Endothelial cell of umbilical vein (primary cell): ENCODE data around the gene CERS6. TPM values are rescaled to one million over a fixed set of nuclear protein-coding genes. Genes with fewer than 3 reads are reported as not detected.

Experiments
- BruUV-seq: library from RNA; stranded (reverse); fragments of 400-500 nt; replicated peaks from 2 replicates; lab custom pipeline; 2021; lab: Mats Ljungman, UMichigan
- CTCF ChIA-PET: fragments of 300-600, 350-600 bp; sonication (Branson Sonifier 250); formaldehyde crosslinking; loops from one replicate; lab custom pipeline; 2021; ENCODE audit warnings: antibody characterized with exemption, inconsistent platforms; lab: Charles Lee
- POLR2A ChIA-PET: fragments of 300-600, 350-600 bp; sonication (Branson Sonifier 250); formaldehyde crosslinking; loops from one replicate; lab custom pipeline; 2021; ENCODE audit warnings: antibody characterized with exemption, inconsistent platforms; lab: Charles Lee
- DNase-seq: peaks from one replicate; pipeline ENCODE4 v3.0.0-alpha.2; 2011; ENCODE audit warnings: low read depth, low spot score
- FAIRE-seq: peaks from 2 replicates; lab custom pipeline; 2011; peaks lifted over from hg19 to GRCh38; lab: Jason Lieb, UNC
- H2AFZ ChIP-seq: 2 replicates; pipeline ENCODE4 v1.6.0; 2012; ENCODE audit warnings: low read depth, low read length, control low read depth, inconsistent platforms
- H3K27ac ChIP-seq: 2 replicates; pipeline ENCODE4 v1.5.1; 2011; ENCODE audit warnings: low read depth, mild to moderate bottlenecking, control low read depth, low read length, moderate library complexity; ENCODE audit not compliant: insufficient read depth
- H3K27me3 ChIP-seq, 2 experiments: 2 replicates each; pipeline versions ENCODE4 v1.6.0 to v1.6.1; 2011; ENCODE audit warnings: low read length in 2 of 2, mixed read lengths in 1 of 2; ENCODE audit not compliant: control insufficient read depth in 2 of 2, insufficient read depth in 2 of 2
- H3K36me3 ChIP-seq, 2 experiments: 2 replicates in 1 of 2; 3 replicates in 1 of 2; pipeline ENCODE4 v1.5.1; 2011; ENCODE audit warnings: low read length in 2 of 2, mild to moderate bottlenecking in 1 of 2, moderate library complexity in 1 of 2; ENCODE audit not compliant: control insufficient read depth in 2 of 2, insufficient read depth in 2 of 2; ENCODE audit errors: extremely low read depth in 1 of 2
- H3K4me1 ChIP-seq: 3 replicates; pipeline ENCODE4 v1.5.1; 2011; ENCODE audit warnings: mild to moderate bottlenecking, low read length; ENCODE audit not compliant: control insufficient read depth, insufficient read depth; ENCODE audit errors: extremely low read depth
- H3K4me2 ChIP-seq: 2 replicates; pipeline ENCODE4 v1.6.1; 2011; ENCODE audit warnings: low read length, control low read depth, mixed read lengths; ENCODE audit not compliant: insufficient read depth
- H3K4me3 ChIP-seq, 3 experiments: fragments of 200-600 bp in 1 of 3; sonication (generic), shearing (Covaris generic) in 1 of 3; replicated peaks in 1 of 3; 2 replicates each; pipeline ENCODE4 v1.5.1; 2011 to 2016; ENCODE audit warnings: control low read depth in 3 of 3, low read length in 3 of 3, mild to moderate bottlenecking in 2 of 3, inconsistent platforms in 1 of 3, low read depth in 1 of 3, moderate library complexity in 1 of 3; ENCODE audit not compliant: insufficient read depth in 1 of 3
- H3K79me2 ChIP-seq: 2 replicates; pipeline ENCODE4 v1.6.0; 2012; ENCODE audit warnings: low read length, inconsistent platforms; ENCODE audit not compliant: control insufficient read depth, insufficient read depth
- H3K9ac ChIP-seq: replicated peaks from 2 replicates; pipeline ENCODE3; 2011; ENCODE audit warnings: low read length, control low read depth; ENCODE audit not compliant: insufficient read depth; ENCODE audit errors: extremely low read depth
- H3K9me1 ChIP-seq: replicated peaks from 3 replicates; pipeline ENCODE4 v1.6.0; 2011; ENCODE audit warnings: mild to moderate bottlenecking, low read length; ENCODE audit not compliant: control insufficient read depth, insufficient read depth; ENCODE audit errors: extremely low read depth
- H3K9me3 ChIP-seq: replicated peaks from 2 replicates; pipeline ENCODE4 v1.5.1; 2012; ENCODE audit warnings: low read length, inconsistent platforms; ENCODE audit not compliant: control insufficient read depth, insufficient read depth
- H4K20me1 ChIP-seq: replicated peaks from 2 replicates; pipeline ENCODE3; 2011; ENCODE audit warnings: mild to moderate bottlenecking, low read length; ENCODE audit not compliant: control insufficient read depth, insufficient read depth; ENCODE audit errors: extremely low read depth
- CTCF ChIP-seq, 2 donors: IDR thresholded peaks; 1 replicate in 1 of 2; 2 replicates in 1 of 2; pipeline ENCODE4 v1.5.1; 2011; ENCODE audit warnings: low read length in 2 of 2, mild to moderate bottlenecking in 2 of 2, moderate library complexity in 2 of 2, control low read depth in 1 of 2, inconsistent platforms in 1 of 2, low read depth in 1 of 2; ENCODE audit not compliant: insufficient read depth in 1 of 2; ENCODE audit errors: extremely low read depth in 1 of 2
- EZH2 ChIP-seq: IDR thresholded peaks from 2 replicates; pipeline ENCODE4 v1.6.1; 2012; ENCODE audit warnings: borderline replicate concordance, low read depth, mild to moderate bottlenecking, moderate library complexity, low read length, inconsistent platforms; ENCODE audit not compliant: severe bottlenecking
- FOS ChIP-seq: IDR thresholded peaks from 2 replicates; pipeline ENCODE4 v1.6.1; 2011; ENCODE audit warnings: mild to moderate bottlenecking, low read length, moderate library complexity, borderline replicate concordance; ENCODE audit not compliant: insufficient read depth
- GATA2 ChIP-seq: IDR thresholded peaks from 2 replicates; pipeline ENCODE4 v1.7.0; 2011; ENCODE audit warnings: low read depth, mild to moderate bottlenecking, moderate library complexity, mixed read lengths, low read length; ENCODE audit not compliant: insufficient read length, insufficient read depth
- JUN ChIP-seq: IDR thresholded peaks from 2 replicates; pipeline ENCODE4 v1.6.1; 2011; ENCODE audit warnings: borderline replicate concordance, low read depth; ENCODE audit not compliant: insufficient read length, insufficient read depth
- MAX ChIP-seq: IDR thresholded peaks from 2 replicates; pipeline ENCODE4 v1.6.1; 2011; ENCODE audit not compliant: insufficient read depth, insufficient read length
- MYC ChIP-seq: IDR thresholded peaks from one replicate; pipeline ENCODE4 v1.6.1; 2011; ENCODE audit warnings: mild to moderate bottlenecking, low read depth, low read length
- POLR2A ChIP-seq: IDR thresholded peaks from 2 replicates; pipeline ENCODE4 v1.6.1; 2012; ENCODE audit warnings: low read depth, mild to moderate bottlenecking, control low read depth, low read length
- POLR2AphosphoS5 ChIP-seq: IDR thresholded peaks from 2 replicates; pipeline ENCODE4 v1.6.1; 2012; ENCODE audit warnings: low read depth, mild to moderate bottlenecking, control low read depth, low read length, moderate library complexity; ENCODE audit not compliant: insufficient read depth
- dilution Hi-C: fragments of 300-500 bp; cut with MboI; formaldehyde crosslinking; loops from one replicate; pipeline ENCODE4 v1.15.0; 2019; ENCODE audit warnings: low sequenced_read_pairs; ENCODE audit not compliant: extremely low pct_ligation_motif_present
- intact Hi-C: fragments of 100-400 bp; cut with micrococcal nuclease; formaldehyde crosslinking; loops from one replicate; pipeline ENCODE4 v1.10.0; 2022
- polyA plus RNA-seq, 4 experiments: library from polyadenylated mRNA; depleted of rRNA in 3 of 4; stranded (reverse) in 3 of 4; unstranded in 1 of 4; fragments of >200 nt; gene quantifications; 2 replicates each; pipeline versions ENCODE4 v1.2.1 to v1.2.3, GENCODE V29; 2011 to 2012; ENCODE audit warnings: missing spikeins in 1 of 4
- total RNA-seq: library from RNA; stranded (reverse); gene quantifications from 2 replicates; pipeline ENCODE4 v1.2.3, GENCODE V29; 2021

The CERS6 gene
- total and polyA plus RNA-seq, 2 donors (not counting 3 experiments of a cell fraction or from before 2014, with no cell fraction given): 2.7 to 11.7 TPM

GRCh38 chr2:168550670-168551069 lies 94.6 kb downstream of the CERS6 start:
- BruUV-seq: no TSS peak
- Histone ChIP-seq H3K9me3 (no peaks in the 10 kb centered on the region), H3K9ac (no peak overlapping the region), H3K4me1 (no peaks in the 10 kb centered on the region), H3K27me3 (no peaks in the 10 kb centered on the region), H3K4me3 (no peak overlapping the region), H3K9me1 (no peaks in the 10 kb centered on the region), H3K27ac (no peak overlapping the region), H4K20me1 (no peaks in the 10 kb centered on the region), H3K36me3 (no peaks in the 10 kb centered on the region), H3K4me2 (no peak overlapping the region), H2AFZ (no peak overlapping the region), H3K79me2 (no peaks in the 10 kb centered on the region)
- DNase-seq (no peak), FAIRE-seq (no peak)
- CTCF ChIA-PET: interaction anchor here (0.8 kb wide), 1 partner anchor 9 kb away, joined by 3 read pairs; no protein-coding TSS in a partner anchor
- POLR2A ChIA-PET: no interaction called here
- dilution Hi-C loops: no loop called here
- intact Hi-C loops: no loop called here
- TF ChIP-seq CTCF (IDR thresholded peaks at IDR 0.05; ENCODE audit: extremely low read depth in 1 of 2, insufficient read depth in 1 of 2, low read depth in 1 of 2, low read length in 2 of 2): no peak
- no peak for TF ChIP-seq POLR2A
- no peak for TF ChIP-seq JUN
- TF ChIP-seq MAX: no peak
- TF ChIP-seq MYC: no peak
- TF ChIP-seq POLR2AphosphoS5: no peak
- TF ChIP-seq GATA2: no peak
- TF ChIP-seq FOS: no peak
- no peak for TF ChIP-seq EZH2
